SH-SY5Y (cell line): ENCODE results near the gene STRIP2.

ENCODE experiments used
- GATA2 ChIP-seq: IDR thresholded peaks from 2 replicates; pipeline ENCODE4 v1.6.1; 2011; ENCODE audit warnings: mild to moderate bottlenecking, low read depth, low read length
- GATA3 ChIP-seq: IDR thresholded peaks from 2 replicates; pipeline ENCODE4 v1.6.1; 2011; ENCODE audit warnings: low read depth, mild to moderate bottlenecking, low read length, moderate library complexity

STRIP2 gene

DNA sequence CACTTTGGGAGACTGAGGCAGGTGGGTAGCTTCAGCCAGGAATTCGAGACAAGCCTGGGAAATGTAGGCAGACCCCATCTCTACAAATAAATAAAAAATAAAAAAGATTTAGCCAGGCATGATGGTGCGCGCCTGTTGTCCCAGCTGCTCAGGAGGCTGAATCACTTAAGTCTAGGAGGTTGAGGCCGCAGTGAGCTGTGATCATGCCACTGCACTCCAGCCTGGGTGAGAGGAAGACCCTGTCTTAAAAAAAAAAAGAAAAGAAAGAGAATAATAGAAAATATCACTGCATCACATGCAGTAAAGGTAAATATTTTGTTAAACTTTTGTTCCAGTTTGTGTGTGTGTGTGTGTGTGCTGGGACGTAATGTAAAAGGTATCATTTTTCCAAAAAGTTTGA is 3.0 kb downstream of the STRIP2 start:
- TF ChIP-seq GATA2 (no peak), GATA3 (no peak)

GRCh38 chr7:129438281-129438838 is 4.1 kb downstream of the STRIP2 start:
- no peak for TF ChIP-seq GATA3
- no peak for TF ChIP-seq GATA2

DNA sequence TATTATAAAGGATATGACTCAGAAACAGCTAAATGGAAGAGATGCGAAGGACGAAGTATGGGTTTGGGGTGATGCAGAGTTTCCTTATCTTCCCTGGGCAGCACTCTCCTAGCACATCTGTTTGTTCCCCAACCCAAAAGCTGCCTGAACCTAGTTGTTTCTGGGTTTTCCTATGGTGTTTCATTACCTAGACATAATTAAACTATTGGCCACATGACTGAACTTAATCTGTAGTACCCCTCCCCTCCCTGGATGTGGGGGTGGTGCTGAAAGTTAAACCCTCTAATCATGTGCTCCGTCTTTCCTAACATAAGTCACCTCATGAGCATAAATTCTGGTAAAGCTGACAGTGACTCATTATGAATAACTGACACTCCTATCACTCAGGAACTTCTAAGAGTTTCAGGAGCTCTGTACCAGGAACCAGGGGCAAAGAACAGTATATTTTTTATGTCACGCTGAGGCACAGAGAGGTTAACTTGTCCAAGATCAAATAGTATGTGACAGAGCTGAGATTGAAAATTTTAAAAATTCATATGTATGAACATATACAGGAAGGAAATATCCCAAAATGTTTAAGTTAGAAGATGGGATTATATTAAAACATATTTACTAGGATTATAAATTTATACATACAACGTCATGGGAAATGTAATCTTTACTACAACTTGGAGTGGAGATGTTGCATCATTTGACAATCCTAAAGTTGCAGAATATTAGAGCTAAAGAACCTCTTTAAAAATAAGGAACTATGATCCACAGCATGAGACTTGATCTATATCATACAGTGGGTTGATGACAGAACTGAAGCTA is 4.8 kb downstream of the STRIP2 start:
- no peak for TF ChIP-seq GATA3

- TF ChIP-seq GATA3 = no peak
- TF ChIP-seq GATA2 = no peak
Measured at GRCh38 chr7:129439963-129440625, 5.9 kb downstream of the STRIP2 start.

GRCh38 chr7:129443612-129444011 is 9.4 kb downstream of the STRIP2 start:
- TF ChIP-seq GATA2 (no peak), GATA3 (no peak)

DNA sequence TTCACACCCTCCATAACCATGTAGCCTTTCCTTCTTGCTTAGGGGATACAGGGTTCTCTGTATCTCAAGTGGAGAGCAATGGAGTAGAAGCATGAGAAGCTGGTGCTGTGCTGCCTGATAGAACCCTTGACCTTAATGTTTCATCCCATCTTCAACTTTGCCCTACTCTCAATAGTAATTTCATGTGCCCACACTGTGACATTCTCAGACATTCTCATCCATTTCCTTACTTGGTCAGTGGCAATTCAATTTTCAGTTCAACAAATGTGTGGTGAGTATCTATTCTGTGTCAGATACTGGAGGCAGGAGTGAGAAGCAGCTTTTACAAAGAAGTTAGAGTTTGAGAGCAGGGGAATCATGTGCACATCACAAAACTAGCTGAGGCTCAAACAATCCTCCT is 16.1 kb downstream of the STRIP2 start:
- no peak for TF ChIP-seq GATA3
- no peak for TF ChIP-seq GATA2

GRCh38 chr7:129452589-129453231 is 18.5 kb downstream of the STRIP2 start:
- TF ChIP-seq GATA3 (no peak), GATA2 (no peak)

DNA sequence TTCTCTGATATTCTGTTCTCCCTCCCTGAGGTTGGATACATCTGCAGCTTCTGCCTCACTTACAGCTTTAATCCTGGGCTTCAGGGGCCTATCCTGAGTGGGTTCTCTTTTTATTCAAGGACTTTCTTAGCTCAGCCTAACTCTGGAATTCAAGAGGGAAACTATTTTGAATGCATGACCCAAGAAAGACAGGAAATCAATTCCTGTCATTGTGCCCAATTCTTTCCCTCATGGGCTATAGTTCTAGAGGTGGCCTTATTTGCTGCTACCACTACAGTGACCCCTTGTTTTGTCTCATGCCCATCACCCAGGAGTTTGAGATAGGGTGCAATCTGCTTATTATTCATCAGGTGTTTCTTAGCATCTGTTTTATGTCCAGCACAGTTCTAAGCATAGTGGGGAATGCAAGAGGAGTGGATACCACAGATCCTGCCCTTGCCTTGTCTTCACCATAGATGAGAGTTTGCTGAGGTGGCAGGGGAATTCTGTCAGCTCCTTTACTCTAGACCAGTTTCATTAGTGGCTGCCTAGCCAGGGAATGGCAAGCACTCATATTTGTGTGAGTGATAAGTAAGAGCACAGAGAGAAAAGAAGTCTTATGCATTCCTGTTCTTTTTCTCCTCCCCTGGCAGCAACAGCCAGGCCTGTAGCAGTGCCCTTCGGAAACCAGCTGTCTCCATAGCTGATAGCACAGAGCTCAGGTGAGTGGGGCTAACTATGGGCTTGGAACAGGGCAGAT is 19.4 kb downstream of the STRIP2 start:
- no peak for TF ChIP-seq GATA2

DNA sequence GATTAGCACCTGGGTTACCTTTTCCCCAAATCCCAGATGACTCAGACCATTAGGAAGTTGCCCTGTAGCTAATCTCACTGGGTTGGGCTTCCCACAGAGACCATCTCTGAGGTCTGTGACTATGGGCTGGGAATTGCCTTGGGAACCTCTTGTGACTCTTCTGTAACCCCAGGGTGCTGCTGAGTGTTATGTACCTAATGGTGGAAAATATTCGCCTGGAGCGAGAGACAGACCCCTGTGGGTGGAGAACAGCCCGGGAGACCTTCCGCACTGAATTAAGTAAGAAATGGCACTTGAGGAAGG is 20.0 kb downstream of the STRIP2 start:
- no peak for TF ChIP-seq GATA3
- no peak for TF ChIP-seq GATA2

DNA sequence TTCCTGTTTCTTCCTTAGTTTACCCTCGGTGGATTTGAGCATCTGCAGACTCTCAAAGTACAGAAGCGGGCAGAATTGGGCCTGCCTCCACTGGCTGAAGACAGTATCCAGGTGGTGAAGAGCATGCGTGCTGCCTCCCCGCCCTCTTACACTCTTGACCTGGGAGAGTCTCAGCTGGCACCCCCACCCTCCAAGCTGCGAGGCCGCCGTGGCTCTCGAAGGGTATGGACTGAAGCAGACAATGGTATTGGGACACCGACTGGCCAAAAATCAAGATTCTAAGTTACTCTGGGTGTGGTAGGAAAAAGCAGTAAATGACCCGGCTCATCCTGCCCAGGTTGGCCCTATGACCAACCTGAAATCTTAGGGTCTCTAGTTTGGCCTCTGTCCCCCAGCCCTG is 22.2 kb downstream of the STRIP2 start:
- TF ChIP-seq GATA3 = no peak
- TF ChIP-seq GATA2 = no peak

- TF ChIP-seq GATA3 (no peak), GATA2 (no peak)
Measured at GRCh38 chr7:129457101-129457500, 22.9 kb downstream of the STRIP2 start.

DNA sequence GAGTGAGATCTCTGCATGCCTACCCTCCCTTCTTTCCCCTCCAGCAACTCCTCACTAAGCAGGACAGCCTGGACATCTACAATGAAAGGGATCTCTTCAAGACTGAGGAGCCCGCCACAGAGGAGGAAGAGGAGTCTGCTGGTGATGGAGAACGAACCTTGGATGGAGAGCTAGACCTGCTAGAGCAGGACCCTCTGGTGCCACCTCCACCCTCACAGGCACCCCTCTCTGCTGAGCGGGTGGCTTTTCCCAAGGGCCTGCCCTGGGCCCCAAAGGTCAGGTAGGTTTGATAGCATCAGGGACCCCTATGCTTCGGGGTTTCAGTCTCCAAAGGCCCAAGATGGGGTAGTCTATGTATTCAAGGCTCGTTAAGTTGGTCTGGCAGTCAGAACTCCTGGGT is 23.9 kb downstream of the STRIP2 start:
- TF ChIP-seq GATA3 (no peak), GATA2 (no peak)

- TF ChIP-seq GATA2 = no peak
- no peak for TF ChIP-seq GATA3
Measured at GRCh38 chr7:129461809-129462208, 27.6 kb downstream of the STRIP2 start.

DNA sequence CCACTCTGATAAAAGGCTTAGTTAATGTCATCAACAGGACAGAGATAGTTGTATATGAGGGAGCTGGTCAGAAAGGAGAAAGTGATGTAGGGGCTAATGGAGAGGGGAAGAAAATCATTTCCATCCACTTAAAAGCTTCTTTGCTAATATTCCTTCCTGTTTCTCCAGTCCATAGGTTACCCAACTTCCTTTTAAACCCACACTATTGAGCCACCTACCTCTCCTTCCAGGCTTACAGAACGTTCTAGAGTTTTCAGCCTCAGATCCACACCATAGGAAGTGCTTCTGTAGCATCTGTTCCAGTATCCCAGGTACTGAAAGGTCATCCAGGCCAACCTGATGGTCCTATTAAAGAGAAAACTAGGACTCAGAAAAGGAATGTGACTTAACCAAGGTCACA is 28.2 kb downstream of the STRIP2 start:
- TF ChIP-seq GATA3 (no peak), GATA2 (no peak)

DNA sequence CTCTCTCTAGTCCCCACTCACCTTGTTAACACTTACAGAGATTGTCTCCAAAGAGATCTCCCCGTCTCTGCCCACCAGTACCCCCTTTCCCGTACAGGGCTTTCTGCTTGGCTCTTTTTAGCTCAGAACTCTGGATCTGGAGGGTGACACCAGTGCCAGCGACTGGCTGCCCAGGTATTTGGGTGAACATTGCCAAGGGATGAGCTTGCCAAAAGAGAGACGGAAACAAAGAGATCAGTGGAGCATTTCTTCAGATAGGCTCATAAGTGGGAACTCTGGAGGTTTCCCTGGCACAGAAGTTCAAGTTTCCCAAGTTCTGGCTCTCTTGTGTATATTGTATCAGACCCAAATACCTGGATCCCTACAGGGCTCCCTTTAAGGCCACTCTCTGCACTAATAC is 30.0 kb downstream of the STRIP2 start:
- no peak for TF ChIP-seq GATA3
